ENCODE results near the gene CCHCR1. TPM values are rescaled to one million over a fixed set of nuclear protein-coding genes. Genes with fewer than 3 reads are reported as not detected.
"Not testable (repeated sequence)": the region's sequence is repeated elsewhere in the genome, so short reads cannot be mapped to it uniquely, and the experiment has no call there.

The CCHCR1 gene
- total RNA-seq, 1 experiment from 2014 or later: 45.5 TPM

GRCh38 chr6:31202259-31203166 lies 44.9 kb upstream of the CCHCR1 start:
- Histone ChIP-seq H2AFZ (ENCODE audit: low read length) (no peak overlapping the region), H3K4ac (ENCODE audit: low read depth, low read length) (no peak overlapping the region), H3K9me3 (ENCODE audit: control insufficient read depth, low read depth, low read length) (no peaks in the 10 kb centered on the region), H3K23me2 (ENCODE audit: insufficient read length, low read depth, low read length, poor library complexity, severe bottlenecking) (peaks cover 5% of the 10 kb centered on the region), H2BK15ac (ENCODE audit: low read depth, low read length) (no peak overlapping the region), H3K4me2 (ENCODE audit: insufficient read depth, insufficient read length, low read length) (no peak overlapping the region), H3K9ac (ENCODE audit: extremely low read depth, insufficient read length, low read length) (no peak overlapping the region), H3K27me3 (ENCODE audit: insufficient read depth, low read length) (no peaks in the 10 kb centered on the region), H2BK12ac (ENCODE audit: insufficient read length, low read depth, low read length) (no peak overlapping the region), H3T11ph (ENCODE audit: low read length) (no peak overlapping the region), H2AK5ac (ENCODE audit: insufficient read length, low read length) (no peak overlapping the region), H3K14ac (ENCODE audit: insufficient read depth, low read length) (0 out of 2 replicates have a peak overlapping the region, but pooled peaks have one; percentile 31), H3K4me1 (ENCODE audit: insufficient read depth, low read length) (peaks cover 13% of the 10 kb centered on the region; the same call in 1 of the 2 replicates), H3K79me1 (ENCODE audit: insufficient read depth, low read depth, low read length, poor library complexity, severe bottlenecking) (no peaks in the 10 kb centered on the region), H2BK5ac (ENCODE audit: insufficient read length, low read length) (no peak overlapping the region), H4K91ac (ENCODE audit: insufficient read length, low read depth, low read length) (no peak overlapping the region), H4K20me1 (ENCODE audit: control insufficient read depth, insufficient read depth, insufficient read length) (no peaks in the 10 kb centered on the region), H2BK120ac (ENCODE audit: low read depth, low read length, poor library complexity, severe bottlenecking) (no peak overlapping the region), H3K23ac (ENCODE audit: insufficient read length, low read depth, low read length) (no peak overlapping the region), H4K5ac (ENCODE audit: insufficient read length, low read depth, low read length) (no peak overlapping the region), H3K56ac (ENCODE audit: insufficient read length, low read depth, low read length) (no peak overlapping the region), H3K79me2 (ENCODE audit: insufficient read depth, low read length) (no peaks in the 10 kb centered on the region), H3K18ac (ENCODE audit: insufficient read length, low read depth, low read length) (no peak overlapping the region), H4K8ac (replicated peaks; ENCODE audit: insufficient read length, low read depth, low read length) (no peak overlapping the region), H3K27ac (ENCODE audit: insufficient read length, low read depth, low read length) (no peak overlapping the region), H2BK20ac (ENCODE audit: low read depth, low read length, poor library complexity, severe bottlenecking) (no peak overlapping the region)
- no peak for TF ChIP-seq CTCF (conservative IDR thresholded peaks at IDR 0.05)
- Mint-ChIP-seq H3K27ac (no peak overlapping the region), H3K4me1 (peaks cover 20 to 23% of the 10 kb centered on the region in 2 experiments), H3K9me3 (peaks cover 5 to 7% of the 10 kb centered on the region in 2 experiments), H3K36me3 (ENCODE audit: insufficient read depth in 1 of 3, low read depth in 3 of 3) (peaks cover 4 to 9% (median 5%) of the 10 kb centered on the region in 3 experiments; a peak in 5 of 7 replicates), H3K27me3 (ENCODE audit: low read depth) (peaks cover 3% of the 10 kb centered on the region; the same call in 1 of the 2 replicates), H3K4me3 (peak overlapping the region in 1 of 2 experiments; percentile 57; a peak in 2 of 5 replicates)
- WGBS (ENCODE audit: extremely low coverage, insufficient read length, low lambda C conversion rate): no CpG with 5 or more reads among the region's 11 CpGs
- DNase-seq: no peak

- not testable (repeated sequence) for H3K4me3 Mint-ChIP-seq
- no CpG with 5 or more reads among the region's 4 CpGs for WGBS (ENCODE audit: extremely low coverage, insufficient read length, low lambda C conversion rate)
- H3K36me3 Mint-ChIP-seq (ENCODE audit: insufficient read depth in 1 of 3, low read depth in 3 of 3): peaks cover 9 to 25% (median 13%) of the 10 kb centered on the region in 3 experiments
Measured at GRCh38 chr6:31199105-31199452, 41.5 kb upstream of the CCHCR1 start.

More at GRCh38 chr6:31199105-31199452, 41.5 kb upstream of the CCHCR1 start:
- H4K5ac ChIP-seq (ENCODE audit: insufficient read length, low read depth, low read length); H2BK12ac ChIP-seq (ENCODE audit: insufficient read length, low read depth, low read length); H2BK5ac ChIP-seq (ENCODE audit: insufficient read length, low read length); H3K4ac ChIP-seq (ENCODE audit: low read depth, low read length); H2BK120ac ChIP-seq (ENCODE audit: low read depth, low read length, poor library complexity, severe bottlenecking); H3K27me3 ChIP-seq (ENCODE audit: insufficient read depth, low read length); H2AFZ ChIP-seq (ENCODE audit: low read length); DNase-seq; H3T11ph ChIP-seq (ENCODE audit: low read length); H3K9ac ChIP-seq (ENCODE audit: extremely low read depth, insufficient read length, low read length); H4K8ac ChIP-seq (replicated peaks; ENCODE audit: insufficient read length, low read depth, low read length); H3K79me2 ChIP-seq (ENCODE audit: insufficient read depth, low read length); H4K91ac ChIP-seq (ENCODE audit: insufficient read length, low read depth, low read length); H3K27ac Mint-ChIP-seq; H3K18ac ChIP-seq (ENCODE audit: insufficient read length, low read depth, low read length); H3K23me2 ChIP-seq (ENCODE audit: insufficient read length, low read depth, low read length, poor library complexity, severe bottlenecking); H2BK20ac ChIP-seq (ENCODE audit: low read depth, low read length, poor library complexity, severe bottlenecking); H3K27ac ChIP-seq (ENCODE audit: insufficient read length, low read depth, low read length); H3K9me3 ChIP-seq (ENCODE audit: control insufficient read depth, low read depth, low read length); H3K27me3 Mint-ChIP-seq (ENCODE audit: low read depth); H3K4me2 ChIP-seq (ENCODE audit: insufficient read depth, insufficient read length, low read length); H2BK15ac ChIP-seq (ENCODE audit: low read depth, low read length); H3K14ac ChIP-seq (ENCODE audit: insufficient read depth, low read length); H3K23ac ChIP-seq (ENCODE audit: insufficient read length, low read depth, low read length); H4K20me1 ChIP-seq (ENCODE audit: control insufficient read depth, insufficient read depth, insufficient read length); H2AK5ac ChIP-seq (ENCODE audit: insufficient read length, low read length); H3K79me1 ChIP-seq (ENCODE audit: insufficient read depth, low read depth, low read length, poor library complexity, severe bottlenecking); H3K56ac ChIP-seq (ENCODE audit: insufficient read length, low read depth, low read length): not testable (repeated sequence)
- peaks cover 13% of the 10 kb centered on the region; the same call in 1 of the 2 replicates for H3K4me1 ChIP-seq (ENCODE audit: insufficient read depth, low read length)
- H3K9me3 Mint-ChIP-seq: peaks cover 11 to 13% of the 10 kb centered on the region in 2 experiments
- H3K4me1 Mint-ChIP-seq: peaks cover 26% of the 10 kb centered on the region in 2 experiments
